OCI-LY1 (cell line): ENCODE results near the gene SEC24C.
"Not testable (repeated sequence)": the region's sequence is repeated elsewhere in the genome, so short reads cannot be mapped to it uniquely, and the experiment has no call there.

Experiments
- H2AFZ ChIP-seq: fragments of 200-600 bp; sonication (generic), shearing (Covaris generic); 2 replicates; pipeline ENCODE4 v1.6.0; 2014; ENCODE audit warnings: antibody characterized with exemption, mild to moderate bottlenecking, low read length
- H3F3A ChIP-seq: fragments of 200-600 bp; sonication (generic), shearing (Covaris generic); 2 replicates; pipeline ENCODE4 v1.6.0; 2014; ENCODE audit warnings: mild to moderate bottlenecking, antibody characterized with exemption, low read length, moderate library complexity; ENCODE audit not compliant: insufficient read depth
- H3K27ac ChIP-seq: fragments of 200-600 bp; sonication (generic); 2 replicates; pipeline ENCODE4 v1.5.1; 2014; ENCODE audit warnings: low read length, mixed run types, mild to moderate bottlenecking, low read depth; ENCODE audit not compliant: poor library complexity, severe bottlenecking
- H3K27me3 ChIP-seq: fragments of 200-600 bp; sonication (generic); 2 replicates; pipeline ENCODE4 v1.6.0; 2014; ENCODE audit warnings: antibody characterized with exemption, mild to moderate bottlenecking, low read length, moderate library complexity; ENCODE audit not compliant: insufficient read depth
- H3K36me3 ChIP-seq: fragments of 200-600 bp; sonication (generic); 2 replicates; pipeline ENCODE4 v1.6.1; 2014; ENCODE audit warnings: mild to moderate bottlenecking, antibody characterized with exemption, low read length, moderate library complexity, mixed read lengths; ENCODE audit not compliant: insufficient read depth
- H3K4me1 ChIP-seq: fragments of 200-600 bp; sonication (generic); 2 replicates; pipeline ENCODE4 v1.5.1; 2014; ENCODE audit warnings: mild to moderate bottlenecking, low read length, moderate library complexity; ENCODE audit not compliant: insufficient read depth, severe bottlenecking
- H3K4me2 ChIP-seq: fragments of 200-600 bp; sonication (generic), shearing (Covaris generic); 2 replicates; pipeline ENCODE4 v1.6.1; 2014; ENCODE audit warnings: low read length
- H3K4me3 ChIP-seq: fragments of 200-600 bp; sonication (generic); 2 replicates; pipeline ENCODE4 v1.5.1; 2014; ENCODE audit warnings: low read length, low read depth, mild to moderate bottlenecking, mixed read lengths; ENCODE audit not compliant: poor library complexity, severe bottlenecking
- H3K79me2 ChIP-seq: fragments of 200-600 bp; shearing (Covaris generic); 2 replicates; pipeline ENCODE4 v1.6.1; 2016; ENCODE audit warnings: mixed run types, low read length, mixed read lengths; ENCODE audit not compliant: insufficient read depth
- H3K9ac ChIP-seq: fragments of 200-600 bp; sonication (generic), shearing (Covaris generic); 2 replicates; pipeline ENCODE4 v1.6.1; 2014; ENCODE audit warnings: mild to moderate bottlenecking, low read length, mixed read lengths
- H3K9me2 ChIP-seq: fragments of 200-600 bp; sonication (generic), shearing (Covaris generic); 2 replicates; pipeline ENCODE4 v1.6.1; 2014; ENCODE audit warnings: low read depth, mild to moderate bottlenecking, low read length, mixed read lengths
- H3K9me3 ChIP-seq: fragments of 200-600 bp; shearing (Covaris generic); 2 replicates; pipeline ENCODE4 v1.6.1; 2014; ENCODE audit warnings: low read length, mixed read lengths
- H4K20me1 ChIP-seq: fragments of 200-600 bp; sonication (generic), shearing (Covaris generic); 2 replicates; pipeline ENCODE4 v1.6.0; 2016; ENCODE audit warnings: mild to moderate bottlenecking, low read length; ENCODE audit not compliant: insufficient read depth

SEC24C gene

DNA sequence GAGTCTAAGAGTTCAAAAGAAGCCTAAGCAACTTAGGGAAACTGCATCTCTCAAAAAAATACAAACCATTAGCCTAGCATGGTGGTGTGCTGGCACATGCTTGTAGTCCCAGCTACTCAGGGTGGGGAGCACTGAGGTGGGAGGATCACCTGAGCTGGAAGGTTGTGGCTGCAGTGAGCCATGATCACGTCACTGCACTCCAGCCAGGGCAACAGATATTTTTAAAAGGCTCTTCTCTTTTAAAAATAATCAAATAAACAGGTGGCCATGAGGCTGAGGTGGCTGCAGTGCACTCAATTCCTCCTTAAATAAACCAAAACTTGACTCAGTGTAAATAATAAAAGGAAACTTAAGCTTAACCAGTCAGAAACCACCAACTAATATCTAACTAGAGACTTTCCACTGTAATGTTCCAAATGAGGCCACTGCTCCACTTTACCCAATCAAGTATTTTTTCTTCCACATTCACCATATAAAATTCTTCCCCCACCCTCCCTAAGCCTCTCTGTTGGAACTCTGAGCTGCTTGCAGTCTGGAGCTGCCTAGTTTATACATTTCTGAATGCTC is 38.6 kb upstream of the SEC24C start:
- H3K4me3 ChIP-seq, H3K4me2 ChIP-seq, H3K4me1 ChIP-seq, H3K9ac ChIP-seq, H3K9me3 ChIP-seq, H3K9me2 ChIP-seq, H2AFZ ChIP-seq, H3K36me3 ChIP-seq, H3K79me2 ChIP-seq, H3K27ac ChIP-seq, H3F3A ChIP-seq, H3K27me3 ChIP-seq, H4K20me1 ChIP-seq: not testable (repeated sequence)

DNA sequence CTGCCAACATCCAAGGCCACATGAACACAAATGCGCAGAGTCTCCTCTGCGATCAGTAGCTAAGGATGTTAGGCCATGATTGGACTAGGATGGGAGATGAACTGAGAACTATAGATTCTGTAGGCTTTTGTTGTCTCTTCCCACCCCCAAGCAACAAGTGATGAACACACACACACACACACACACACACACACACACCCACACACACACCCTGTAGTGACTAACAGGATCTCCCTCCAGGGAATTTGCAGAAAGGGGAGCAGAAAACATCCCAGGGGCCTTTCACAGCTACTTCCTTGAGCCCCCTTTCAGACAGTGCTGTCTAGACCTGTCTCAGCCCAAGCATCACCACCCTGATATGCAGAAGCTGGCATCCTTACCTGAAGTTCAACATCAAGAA is 37.7 kb upstream of the SEC24C start:
- not testable (repeated sequence) for H3F3A ChIP-seq, H3K27me3 ChIP-seq, H3K9me3 ChIP-seq, H3K4me2 ChIP-seq, H3K36me3 ChIP-seq, H4K20me1 ChIP-seq, H3K79me2 ChIP-seq, H3K9ac ChIP-seq, H2AFZ ChIP-seq, H3K4me3 ChIP-seq, H3K27ac ChIP-seq, H3K4me1 ChIP-seq, H3K9me2 ChIP-seq

DNA sequence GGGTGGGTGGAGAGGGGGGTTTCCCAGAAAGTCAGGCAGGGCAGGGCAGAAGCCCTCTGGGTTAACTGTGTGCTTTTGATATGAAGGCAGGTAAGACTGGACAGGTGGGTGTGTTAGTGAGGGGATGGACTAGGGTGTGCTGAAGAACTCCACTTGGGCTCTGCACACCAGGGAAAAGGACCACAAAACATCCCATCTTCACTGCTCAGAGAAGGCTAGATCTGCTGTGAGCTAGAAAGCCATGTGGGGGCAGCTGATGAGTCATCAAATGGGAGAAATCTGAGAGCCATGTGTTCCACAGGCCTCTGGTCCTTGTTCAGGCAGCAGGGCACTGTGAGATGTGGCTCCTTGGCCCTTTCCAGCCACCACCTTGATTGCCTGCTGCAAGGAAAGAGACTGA is 36.5 kb upstream of the SEC24C start:
- H3K36me3 ChIP-seq, H3K4me2 ChIP-seq: not testable (repeated sequence)

DNA sequence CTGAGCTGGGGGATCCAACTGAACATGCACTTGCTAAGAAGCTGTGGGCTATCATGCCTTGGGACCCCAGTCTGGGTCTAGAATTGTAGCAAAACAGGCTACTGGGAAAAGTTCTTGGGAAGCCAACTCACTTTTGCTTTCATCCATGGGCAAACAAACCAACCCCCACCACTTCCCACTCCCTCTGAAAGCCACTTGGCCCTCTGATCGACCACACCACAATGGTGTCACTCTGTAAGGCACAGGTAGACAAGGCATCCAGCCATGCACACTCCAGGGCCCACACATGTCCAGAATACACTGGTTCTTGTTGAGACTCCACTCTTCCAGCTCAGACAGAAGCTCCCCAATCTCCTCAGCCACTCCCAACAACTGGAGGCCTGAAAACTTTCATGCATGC is 36.0 kb upstream of the SEC24C start:
- H3K4me2 ChIP-seq, H3K27me3 ChIP-seq, H4K20me1 ChIP-seq, H3K27ac ChIP-seq, H3K4me3 ChIP-seq, H3K9me2 ChIP-seq, H3F3A ChIP-seq, H3K9me3 ChIP-seq, H3K79me2 ChIP-seq, H2AFZ ChIP-seq, H3K9ac ChIP-seq, H3K4me1 ChIP-seq, H3K36me3 ChIP-seq: not testable (repeated sequence)

More for the DNA sequence above, 36.5 kb upstream of the SEC24C start:
- not testable (repeated sequence) for H3K9me3 ChIP-seq, H3F3A ChIP-seq, H3K9ac ChIP-seq, H3K9me2 ChIP-seq, H3K79me2 ChIP-seq, H3K27ac ChIP-seq, H2AFZ ChIP-seq, H3K27me3 ChIP-seq, H4K20me1 ChIP-seq, H3K4me1 ChIP-seq, H3K4me3 ChIP-seq

DNA sequence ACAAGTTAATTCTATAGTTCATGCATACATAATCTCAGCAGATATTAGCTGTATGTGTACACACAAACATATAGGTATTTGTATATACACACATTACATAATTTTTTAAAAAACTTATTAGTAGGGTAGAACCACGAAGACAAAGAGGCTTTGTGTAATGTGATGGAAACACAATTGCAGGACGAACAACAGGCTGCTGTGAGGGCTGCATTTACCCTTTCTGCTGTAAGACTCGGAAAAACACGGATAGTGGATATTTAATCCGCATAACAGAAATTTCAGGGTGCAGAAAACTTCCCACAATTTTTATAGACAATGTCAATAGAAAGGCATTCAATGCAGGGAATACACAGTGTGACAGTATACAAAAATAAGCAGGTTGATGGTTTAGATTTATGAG is 32.5 kb upstream of the SEC24C start:
- not testable (repeated sequence) for H2AFZ ChIP-seq, H3K4me1 ChIP-seq, H3K27ac ChIP-seq, H3F3A ChIP-seq, H3K4me3 ChIP-seq, H3K79me2 ChIP-seq, H4K20me1 ChIP-seq, H3K9ac ChIP-seq, H3K9me2 ChIP-seq, H3K27me3 ChIP-seq, H3K4me2 ChIP-seq, H3K9me3 ChIP-seq
- H3K36me3 ChIP-seq: peaks cover 12% of the 10 kb centered on the region; the same call in 1 of the 2 replicates

DNA sequence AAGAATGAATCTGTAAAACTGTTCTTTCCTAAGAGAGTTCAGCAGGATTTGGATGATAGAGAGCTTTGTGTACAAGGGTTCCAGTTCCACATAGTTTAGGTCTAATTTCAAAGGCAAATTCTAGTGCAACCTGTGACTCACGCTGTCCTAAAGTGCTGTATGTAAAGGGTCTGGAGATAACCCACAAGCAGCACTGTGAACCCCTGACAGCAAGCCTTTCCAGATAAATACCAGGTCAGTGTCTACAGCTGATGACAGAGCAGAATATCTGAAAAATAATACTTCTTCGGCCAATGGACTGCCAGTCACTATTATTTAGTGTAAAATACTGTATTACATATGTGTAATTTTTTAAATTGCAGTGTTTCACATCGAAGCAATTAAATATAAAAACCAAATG is 30.3 kb upstream of the SEC24C start:
- not testable (repeated sequence) for H3K27ac ChIP-seq, H3K9me2 ChIP-seq, H2AFZ ChIP-seq, H4K20me1 ChIP-seq, H3K4me3 ChIP-seq, H3K79me2 ChIP-seq, H3K4me2 ChIP-seq, H3K9ac ChIP-seq, H3K9me3 ChIP-seq, H3K27me3 ChIP-seq, H3F3A ChIP-seq
- Histone ChIP-seq H3K4me1 (peaks cover 11% of the 10 kb centered on the region), H3K36me3 (peaks cover 34% of the 10 kb centered on the region)

DNA sequence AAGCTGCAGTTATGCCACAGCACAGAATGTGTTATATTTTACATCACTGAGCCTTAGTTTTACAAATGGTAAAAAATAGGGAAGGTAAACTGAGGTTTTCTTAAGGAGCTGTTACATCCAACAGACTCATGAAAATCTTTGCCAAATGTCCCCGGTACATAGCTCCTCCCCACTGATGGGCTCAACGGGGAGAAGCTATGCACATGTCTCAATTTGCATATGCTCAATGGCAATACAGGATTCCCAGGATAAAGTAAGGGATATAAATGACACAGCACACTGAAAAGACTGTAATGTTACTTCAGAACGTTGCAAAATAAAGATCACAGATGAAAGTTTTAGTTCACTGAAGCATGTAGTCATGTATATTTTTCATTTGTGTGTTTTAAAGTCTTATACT is 29.7 kb upstream of the SEC24C start:
- H3K9me2 ChIP-seq, H3K4me3 ChIP-seq, H3K9me3 ChIP-seq, H3K9ac ChIP-seq, H4K20me1 ChIP-seq, H2AFZ ChIP-seq, H3K27me3 ChIP-seq, H3K4me2 ChIP-seq, H3F3A ChIP-seq, H3K27ac ChIP-seq, H3K79me2 ChIP-seq: not testable (repeated sequence)
- H3K36me3 ChIP-seq: peaks cover 39% of the 10 kb centered on the region
- H3K4me1 ChIP-seq: peaks cover 11% of the 10 kb centered on the region
